Fibroblast of lung (primary cell): ENCODE data around the gene FLOT1.

Experiments used
- EZH2 ChIP-seq: IDR thresholded peaks from 2 replicates; pipeline ENCODE4 v1.5.1; 2012; ENCODE audit warnings: low read length, control low read depth, mild to moderate bottlenecking; ENCODE audit errors: missing control alignments
- TF ChIP-seq, protein P1 (sequence below), 2 donors: IDR thresholded peaks in 1 of 2; conservative IDR thresholded peaks in 1 of 2; 1 replicate in 1 of 2; 2 replicates in 1 of 2; pipeline ENCODE4 v1.5.1; 2011 to 2012; ENCODE audit warnings: low read length in 2 of 2, control low read depth in 1 of 2, inconsistent platforms in 1 of 2, low read depth in 1 of 2, mild to moderate bottlenecking in 1 of 2

DNA sequence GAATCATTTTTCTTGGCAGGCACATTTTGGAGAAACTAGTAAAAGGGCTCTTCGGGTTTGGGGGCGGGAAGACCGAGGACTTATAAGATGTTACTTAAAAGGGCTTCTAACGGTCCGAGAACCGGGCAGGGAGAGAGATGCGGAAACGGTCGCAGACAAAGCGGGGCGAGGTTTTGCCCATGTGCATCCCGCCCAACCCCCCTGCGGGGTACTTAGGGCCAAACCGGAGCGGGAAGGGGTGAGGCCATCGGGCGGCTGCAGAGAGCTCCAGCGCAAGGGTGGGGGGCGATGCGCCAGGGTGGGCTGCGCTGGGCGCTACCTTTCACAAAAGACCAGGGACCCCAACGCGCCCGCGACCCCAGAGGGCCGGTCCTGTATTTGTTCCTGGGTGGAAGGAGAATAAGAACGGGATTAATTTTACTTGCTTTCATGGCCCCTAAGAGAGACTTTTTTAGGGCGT lies 21.7 kb downstream of the FLOT1 start:
- TF ChIP-seq, protein P1, sequence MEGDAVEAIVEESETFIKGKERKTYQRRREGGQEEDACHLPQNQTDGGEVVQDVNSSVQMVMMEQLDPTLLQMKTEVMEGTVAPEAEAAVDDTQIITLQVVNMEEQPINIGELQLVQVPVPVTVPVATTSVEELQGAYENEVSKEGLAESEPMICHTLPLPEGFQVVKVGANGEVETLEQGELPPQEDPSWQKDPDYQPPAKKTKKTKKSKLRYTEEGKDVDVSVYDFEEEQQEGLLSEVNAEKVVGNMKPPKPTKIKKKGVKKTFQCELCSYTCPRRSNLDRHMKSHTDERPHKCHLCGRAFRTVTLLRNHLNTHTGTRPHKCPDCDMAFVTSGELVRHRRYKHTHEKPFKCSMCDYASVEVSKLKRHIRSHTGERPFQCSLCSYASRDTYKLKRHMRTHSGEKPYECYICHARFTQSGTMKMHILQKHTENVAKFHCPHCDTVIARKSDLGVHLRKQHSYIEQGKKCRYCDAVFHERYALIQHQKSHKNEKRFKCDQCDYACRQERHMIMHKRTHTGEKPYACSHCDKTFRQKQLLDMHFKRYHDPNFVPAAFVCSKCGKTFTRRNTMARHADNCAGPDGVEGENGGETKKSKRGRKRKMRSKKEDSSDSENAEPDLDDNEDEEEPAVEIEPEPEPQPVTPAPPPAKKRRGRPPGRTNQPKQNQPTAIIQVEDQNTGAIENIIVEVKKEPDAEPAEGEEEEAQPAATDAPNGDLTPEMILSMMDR (conservative IDR thresholded peaks at IDR 0.05 in 1 of 2, IDR thresholded peaks at IDR 0.05 in 1 of 2; ENCODE audit: low read depth in 1 of 2, low read length in 2 of 2): no peak
- no peak for TF ChIP-seq EZH2
